Stimulated activated CD8-positive, alpha-beta memory T cell treated with anti-CD3 and anti-CD28 coated beads, Interleukin-4, amount 100 ng/mL, for 1 hour (primary cell): ENCODE results near the gene NARS2.
"Not testable (repeated sequence)": the region's sequence is repeated elsewhere in the genome, so short reads cannot be mapped to it uniquely, and the experiment has no call there.

Source experiments
- DNase-seq, 2 donors: peaks; one replicate each; pipeline ENCODE4 v3.0.0-alpha.2; 2020; ENCODE audit warnings: low read depth in 2 of 2, low spot score in 1 of 2

The NARS2 gene, protein sequence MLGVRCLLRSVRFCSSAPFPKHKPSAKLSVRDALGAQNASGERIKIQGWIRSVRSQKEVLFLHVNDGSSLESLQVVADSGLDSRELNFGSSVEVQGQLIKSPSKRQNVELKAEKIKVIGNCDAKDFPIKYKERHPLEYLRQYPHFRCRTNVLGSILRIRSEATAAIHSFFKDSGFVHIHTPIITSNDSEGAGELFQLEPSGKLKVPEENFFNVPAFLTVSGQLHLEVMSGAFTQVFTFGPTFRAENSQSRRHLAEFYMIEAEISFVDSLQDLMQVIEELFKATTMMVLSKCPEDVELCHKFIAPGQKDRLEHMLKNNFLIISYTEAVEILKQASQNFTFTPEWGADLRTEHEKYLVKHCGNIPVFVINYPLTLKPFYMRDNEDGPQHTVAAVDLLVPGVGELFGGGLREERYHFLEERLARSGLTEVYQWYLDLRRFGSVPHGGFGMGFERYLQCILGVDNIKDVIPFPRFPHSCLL

DNA sequence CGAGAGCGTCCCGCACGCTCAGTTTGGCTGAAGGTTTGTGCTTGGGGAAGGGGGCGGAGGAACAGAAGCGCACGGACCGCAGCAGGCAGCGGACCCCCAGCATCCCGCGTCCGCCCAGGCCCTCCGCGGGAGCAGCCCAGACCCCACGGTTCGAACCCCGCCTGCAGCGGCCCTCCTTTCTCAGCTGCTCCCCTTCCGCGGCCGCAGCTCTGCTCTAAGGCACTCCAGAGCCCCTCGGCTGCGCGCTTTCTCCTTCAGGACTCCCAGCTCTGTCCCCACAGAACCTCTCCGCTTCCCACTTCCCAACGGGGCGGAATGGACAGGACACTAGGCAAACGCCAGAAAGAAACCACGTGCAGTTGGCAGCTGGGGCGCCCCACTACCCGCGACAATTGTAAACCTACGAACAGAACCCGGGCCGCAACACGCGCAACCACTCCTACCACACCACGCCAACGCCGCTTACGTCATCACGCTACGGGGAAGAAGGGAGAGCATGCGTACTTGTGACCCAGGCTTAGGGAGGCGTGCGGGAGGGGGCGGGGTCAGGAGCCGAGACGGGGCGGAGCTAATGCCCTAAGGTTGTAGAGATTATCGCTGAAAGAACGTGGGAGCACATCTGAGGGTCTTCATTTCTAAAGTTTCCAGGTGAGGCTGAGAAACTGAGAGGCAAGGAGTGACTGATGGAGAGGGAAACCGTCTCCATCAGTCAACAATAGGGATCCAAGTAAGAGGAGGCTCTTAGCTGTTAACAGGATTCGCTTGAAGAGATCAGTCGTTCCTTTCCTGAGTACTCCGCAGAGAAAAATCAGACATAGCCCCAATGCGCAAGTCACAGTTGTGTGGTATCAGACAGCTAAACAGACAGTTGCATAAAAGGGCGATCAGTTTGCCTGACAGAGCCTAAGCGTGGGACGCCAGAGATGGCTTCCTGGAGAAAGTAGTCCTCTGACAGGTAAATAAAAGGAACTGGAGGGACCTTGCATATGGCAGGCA is at the start of gene NARS2:
Gene NARS2 (minus strand): TSS at position 479 of the 996 bp plus-strand sequence. CDS start 376 bp downstream, at position 103.
- peak; percentile 97 for DNase-seq

GRCh38 chr11:78622666-78623065 is 48.0 kb upstream of the NARS2 start:
- DNase-seq = no peak

DNA sequence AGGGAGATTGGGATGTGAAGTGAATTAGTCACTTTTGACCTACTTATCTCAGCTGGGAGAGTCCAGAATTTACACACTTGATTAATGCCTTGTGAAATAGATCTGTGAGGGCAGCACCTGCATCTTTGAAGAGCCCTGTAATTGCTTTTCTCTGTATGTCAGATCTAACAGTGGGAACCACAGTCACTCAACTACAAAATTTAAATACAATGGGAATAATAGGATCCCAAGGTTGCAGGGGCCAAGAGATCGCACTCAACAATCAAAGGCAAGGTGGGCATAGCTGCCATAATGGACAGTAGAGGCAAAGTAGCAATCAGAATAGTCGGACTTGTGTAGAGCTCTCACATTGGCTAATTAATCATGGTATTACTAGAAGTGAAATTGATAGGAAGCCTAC is 45.5 kb upstream of the NARS2 start:
- no peak for DNase-seq

DNA sequence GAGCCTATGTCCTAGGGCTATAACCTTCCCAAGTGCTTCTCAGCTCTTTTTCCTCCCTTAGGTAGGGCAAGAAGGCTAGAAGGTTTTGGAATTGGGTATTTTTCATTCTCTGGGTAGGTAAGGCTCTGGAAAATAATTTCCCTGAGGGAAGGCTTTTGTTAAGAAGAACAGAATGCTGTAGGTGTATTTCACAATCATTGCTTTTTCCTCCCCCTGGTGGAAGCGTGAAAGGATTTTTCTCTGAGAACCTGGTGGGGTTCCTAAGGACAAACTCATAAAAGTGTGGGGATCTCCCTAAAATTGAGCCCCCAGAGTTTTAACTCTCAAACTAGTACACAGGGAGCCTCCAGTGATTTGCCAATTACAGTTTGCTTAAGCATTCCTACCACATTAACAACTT is 41.1 kb upstream of the NARS2 start:
- no peak for DNase-seq

- DNase-seq = no peak
These were observed 38.7 kb upstream of the NARS2 start for GRCh38 chr11:78613378-78613813.

DNA sequence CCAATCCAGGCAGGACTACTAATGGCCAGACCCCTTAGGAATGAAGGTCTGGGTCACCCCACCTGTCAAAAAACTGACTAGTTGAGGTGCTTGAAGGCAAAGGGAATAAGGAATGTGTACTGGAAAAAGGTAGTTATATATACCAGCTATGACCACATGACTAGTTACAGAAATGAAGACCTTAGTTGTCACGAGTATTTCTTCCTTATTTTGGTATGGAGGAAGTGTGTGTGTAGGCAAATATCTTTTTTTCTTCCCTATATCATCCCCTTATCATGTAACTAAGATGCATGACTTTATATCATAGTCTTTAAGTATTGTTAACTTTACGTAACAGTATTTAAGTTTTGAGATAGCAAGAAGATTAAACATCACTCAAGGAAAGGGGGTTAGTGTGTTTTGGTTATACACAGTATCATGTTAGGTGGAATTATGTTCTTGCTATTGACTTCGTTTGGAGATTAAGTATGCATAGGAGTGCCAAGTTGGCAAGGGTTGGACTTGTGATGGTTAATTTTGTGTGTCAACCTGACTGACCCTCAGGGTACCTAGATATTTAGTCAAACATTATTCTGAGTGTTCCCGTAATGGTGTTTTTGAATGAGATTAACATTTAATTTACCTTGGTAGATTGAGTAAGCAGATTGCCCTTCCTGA is 38.2 kb upstream of the NARS2 start:
- DNase-seq = no peak

DNA sequence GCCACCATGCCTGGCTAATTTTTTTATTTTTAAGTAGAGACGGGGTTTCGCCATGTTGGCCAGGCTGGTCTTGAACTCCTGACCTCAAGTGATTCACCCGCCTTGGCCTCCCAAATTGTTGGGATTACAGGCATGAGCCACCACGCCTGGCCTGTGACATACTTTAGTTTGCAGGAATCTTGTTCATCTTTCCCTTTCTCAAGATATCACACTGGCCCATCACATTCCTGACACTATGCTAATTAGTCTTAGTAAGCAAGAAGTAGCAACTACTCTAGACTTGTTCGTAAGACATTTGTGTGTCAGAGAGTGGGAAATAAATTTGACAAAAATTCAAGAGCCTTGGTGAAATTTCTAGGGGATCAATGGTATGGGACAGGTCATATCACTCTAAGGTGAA is 34.7 kb upstream of the NARS2 start:
- DNase-seq = not testable (repeated sequence)

GRCh38 chr11:78607696-78608095 is 33.0 kb upstream of the NARS2 start:
- DNase-seq = no peak

GRCh38 chr11:78606667-78607066 is 32.0 kb upstream of the NARS2 start:
- DNase-seq = no peak

DNA sequence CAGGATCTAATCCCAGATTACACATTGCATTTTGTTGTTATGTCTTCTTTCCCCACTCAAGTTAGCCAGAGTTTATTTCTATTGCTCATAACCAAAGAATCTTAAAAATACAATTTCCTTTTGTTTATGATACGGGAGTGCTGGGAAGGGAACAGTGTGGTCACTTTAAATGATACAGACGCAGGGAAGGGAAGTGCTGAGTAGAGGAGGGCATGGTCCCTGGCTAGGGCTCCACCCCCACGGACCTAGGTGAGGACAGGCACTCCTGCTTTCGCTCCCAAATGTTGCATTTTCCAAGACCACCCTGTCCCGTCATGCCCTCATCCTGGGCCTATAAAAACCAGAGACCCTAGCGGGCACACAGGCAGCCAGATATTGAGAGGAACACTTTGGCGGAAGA is 30.6 kb upstream of the NARS2 start:
- DNase-seq = no peak

- no peak for DNase-seq
These were observed 29.1 kb upstream of the NARS2 start for GRCh38 chr11:78603792-78604191.

DNA sequence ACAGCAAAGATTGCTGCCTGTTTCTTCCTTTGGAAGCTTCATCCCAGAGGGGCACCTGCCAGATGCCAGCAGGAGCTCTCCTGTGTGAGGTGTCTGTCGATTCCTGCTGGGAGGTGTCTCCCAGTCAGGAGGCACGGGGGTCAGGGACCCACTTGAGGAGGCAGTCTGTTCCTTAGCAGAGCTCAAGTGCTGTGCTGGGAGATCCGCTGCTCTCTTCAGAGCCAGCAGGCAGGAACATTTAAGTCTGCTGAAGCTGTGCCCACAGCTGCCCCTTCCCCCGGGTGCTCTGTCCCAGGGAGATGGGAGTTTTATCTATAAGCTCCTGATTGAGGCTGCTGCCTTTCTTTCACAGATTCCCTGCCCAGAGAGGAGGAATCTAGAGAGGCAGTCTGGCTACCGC is 28.1 kb upstream of the NARS2 start:
- not testable (repeated sequence) for DNase-seq

DNA sequence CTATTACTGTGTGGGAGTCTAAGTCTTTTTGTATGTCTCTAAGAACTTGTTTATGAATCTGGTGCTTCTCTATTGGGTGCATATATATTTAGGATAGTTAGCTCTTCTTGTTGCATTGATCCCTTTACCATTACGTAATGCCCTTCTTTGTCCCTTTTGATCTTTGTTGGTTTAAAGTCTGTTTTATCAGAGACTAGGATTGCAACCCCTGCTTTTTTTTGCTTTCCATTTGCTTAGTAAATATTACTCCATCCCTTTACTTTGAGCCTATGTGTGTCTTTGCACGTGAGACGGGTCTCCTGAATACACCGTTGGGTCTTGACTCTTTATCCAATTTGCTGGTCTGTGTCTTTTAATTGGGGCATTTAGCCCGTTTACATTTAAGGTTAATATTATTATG is 26.4 kb upstream of the NARS2 start:
- not testable (repeated sequence) for DNase-seq

- DNase-seq = not testable (repeated sequence)
These were observed 22.9 kb upstream of the NARS2 start for GRCh38 chr11:78597579-78597978.

DNA sequence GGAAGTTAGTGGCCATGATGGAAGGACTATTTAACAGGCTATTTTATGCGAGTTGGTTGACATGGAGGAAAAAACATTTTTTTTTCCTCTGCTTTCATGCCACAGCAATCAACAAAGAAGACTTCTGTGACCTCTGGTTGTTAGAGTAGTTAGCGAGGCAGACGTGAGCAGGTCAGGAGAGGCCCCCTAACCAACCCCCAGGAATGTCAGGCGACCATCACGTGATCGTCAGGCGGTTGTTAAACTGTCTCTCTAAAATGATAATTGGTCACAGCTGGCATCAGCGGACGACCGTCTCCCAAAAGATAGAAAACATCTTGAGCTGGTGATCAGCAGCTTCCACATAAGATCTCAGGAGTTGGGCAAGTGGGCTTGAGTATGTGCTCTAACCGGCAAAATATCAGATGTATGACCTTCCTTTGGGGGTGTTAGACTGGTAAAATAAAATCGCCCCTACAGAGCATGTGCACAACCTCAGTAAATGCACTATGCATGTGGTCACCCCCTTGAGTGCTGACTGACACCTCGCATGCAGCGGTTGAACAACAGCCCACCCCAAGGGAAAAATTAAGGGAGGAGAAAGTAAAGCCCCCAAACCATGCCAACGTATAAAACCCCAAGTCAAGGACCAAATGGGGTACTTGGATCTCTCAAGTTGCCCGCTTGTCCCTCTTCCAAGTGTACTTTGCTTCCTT is 20.9 kb upstream of the NARS2 start:
- DNase-seq = no peak

- DNase-seq = no peak
These were observed 20.1 kb upstream of the NARS2 start for GRCh38 chr11:78594814-78595213.

DNA sequence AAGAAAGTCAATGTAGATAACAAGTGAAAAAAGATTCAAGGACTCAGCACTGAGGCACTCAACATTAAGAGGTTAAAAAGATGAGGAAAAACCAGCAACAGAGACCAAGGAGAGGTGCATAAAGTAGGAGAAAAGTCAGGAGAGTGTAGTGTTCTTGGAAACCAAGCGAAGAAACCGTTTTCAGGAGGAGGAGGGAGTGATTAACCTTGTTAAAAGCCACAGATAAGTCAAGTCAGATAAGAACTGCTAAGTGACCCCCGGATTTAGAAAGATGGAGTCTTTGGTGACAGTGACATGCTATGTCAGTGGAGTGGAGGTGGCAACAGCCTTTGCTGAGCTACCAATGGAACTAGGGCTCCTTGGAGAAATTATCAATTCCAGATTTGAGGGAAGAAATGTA is 13.9 kb upstream of the NARS2 start:
- DNase-seq = no peak

- DNase-seq = no peak
These were observed 12.8 kb upstream of the NARS2 start for GRCh38 chr11:78587446-78587845.

DNA sequence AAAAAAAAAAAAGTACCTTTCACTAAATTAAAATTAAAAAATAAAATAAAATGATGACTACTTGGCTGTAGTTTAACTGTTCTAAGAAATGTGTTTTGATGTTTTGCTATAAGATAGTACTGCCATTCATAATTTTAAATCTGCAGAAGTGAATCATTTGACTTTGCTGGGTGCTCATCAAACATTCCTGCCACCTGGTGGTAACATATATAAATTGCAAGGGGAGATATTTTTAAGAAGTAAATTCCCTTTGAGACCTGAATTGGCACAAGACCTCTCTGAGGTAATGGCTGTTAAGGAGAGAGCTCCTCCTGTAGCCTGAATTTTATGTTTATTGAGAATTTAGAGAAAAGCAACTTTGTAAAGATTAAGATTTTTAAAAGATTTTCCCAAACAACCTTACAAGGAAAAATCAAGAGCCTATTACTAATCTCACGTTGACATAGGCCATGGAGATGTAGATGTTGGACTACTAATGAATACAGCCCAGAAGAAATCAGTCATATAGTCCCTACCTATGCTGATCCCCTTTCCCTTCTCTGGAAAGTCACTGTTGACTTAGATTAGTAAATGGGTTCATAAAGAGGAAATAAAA is 11.9 kb upstream of the NARS2 start:
- DNase-seq = no peak

- DNase-seq = no peak
These were observed 9.2 kb upstream of the NARS2 start for GRCh38 chr11:78583889-78584288.
